Stimulated activated CD4-positive, alpha-beta T cell treated with anti-CD3 and anti-CD28 coated beads, TNF-alpha, amount 100 ng/mL, for 1 hour (primary cell): ENCODE results near the gene MACROH2A1.

ENCODE experiments used
- DNase-seq, 3 donors: peaks; one replicate each; pipeline ENCODE4 v3.0.0-alpha.2; 2020; ENCODE audit warnings: low read depth in 3 of 3, low spot score in 1 of 3

MACROH2A1 gene

GRCh38 chr5:135436951-135437418 is 38.0 kb upstream of the MACROH2A1 start:
- no peak for DNase-seq

- no peak for DNase-seq
Measured at GRCh38 chr5:135435467-135436330, 36.7 kb upstream of the MACROH2A1 start.

GRCh38 chr5:135434591-135435466 is 35.8 kb upstream of the MACROH2A1 start:
- DNase-seq, result no peak

- no peak for DNase-seq
Measured at GRCh38 chr5:135433681-135434426, 34.8 kb upstream of the MACROH2A1 start.

GRCh38 chr5:135432113-135432512 is 33.1 kb upstream of the MACROH2A1 start:
- no peak for DNase-seq

GRCh38 chr5:135430135-135430437 is 31.1 kb upstream of the MACROH2A1 start:
- DNase-seq, result no peak

GRCh38 chr5:135429301-135430134 is 30.5 kb upstream of the MACROH2A1 start:
- no peak for DNase-seq

- no peak for DNase-seq
Measured at GRCh38 chr5:135428586-135428985, 29.6 kb upstream of the MACROH2A1 start.

GRCh38 chr5:135426102-135427082 is 27.4 kb upstream of the MACROH2A1 start:
- no peak for DNase-seq

- no peak for DNase-seq
Measured at GRCh38 chr5:135425641-135426040, 26.6 kb upstream of the MACROH2A1 start.

- no peak for DNase-seq
Measured at GRCh38 chr5:135423846-135424168, 24.8 kb upstream of the MACROH2A1 start.

- DNase-seq, result no peak
Measured at GRCh38 chr5:135423146-135423845, 24.3 kb upstream of the MACROH2A1 start.

- DNase-seq, result no peak
Measured at GRCh38 chr5:135422419-135422818, 23.4 kb upstream of the MACROH2A1 start.

- DNase-seq, result no peak
Measured at GRCh38 chr5:135417083-135417482, 18.1 kb upstream of the MACROH2A1 start.

- DNase-seq, result no peak
Measured at GRCh38 chr5:135405082-135405481, 6.1 kb upstream of the MACROH2A1 start.

- no peak for DNase-seq
Measured at GRCh38 chr5:135402031-135402430, 3.0 kb upstream of the MACROH2A1 start.

- no peak for DNase-seq
Measured at GRCh38 chr5:135400866-135401265, 1.8 kb upstream of the MACROH2A1 start.

- DNase-seq, result no peak
Measured at GRCh38 chr5:135399794-135400542, 937 bp upstream of the MACROH2A1 start.
